ENCODE results near the gene MRPL27.

Gene MRPL27

GRCh38 chr17:50394711-50395110 is 21.7 kb upstream of the MRPL27 start:
- DNase-seq (ENCODE audit: insufficient read length, low spot score) (no peak), FAIRE-seq (no peak)
- TF ChIP-seq, protein P1, sequence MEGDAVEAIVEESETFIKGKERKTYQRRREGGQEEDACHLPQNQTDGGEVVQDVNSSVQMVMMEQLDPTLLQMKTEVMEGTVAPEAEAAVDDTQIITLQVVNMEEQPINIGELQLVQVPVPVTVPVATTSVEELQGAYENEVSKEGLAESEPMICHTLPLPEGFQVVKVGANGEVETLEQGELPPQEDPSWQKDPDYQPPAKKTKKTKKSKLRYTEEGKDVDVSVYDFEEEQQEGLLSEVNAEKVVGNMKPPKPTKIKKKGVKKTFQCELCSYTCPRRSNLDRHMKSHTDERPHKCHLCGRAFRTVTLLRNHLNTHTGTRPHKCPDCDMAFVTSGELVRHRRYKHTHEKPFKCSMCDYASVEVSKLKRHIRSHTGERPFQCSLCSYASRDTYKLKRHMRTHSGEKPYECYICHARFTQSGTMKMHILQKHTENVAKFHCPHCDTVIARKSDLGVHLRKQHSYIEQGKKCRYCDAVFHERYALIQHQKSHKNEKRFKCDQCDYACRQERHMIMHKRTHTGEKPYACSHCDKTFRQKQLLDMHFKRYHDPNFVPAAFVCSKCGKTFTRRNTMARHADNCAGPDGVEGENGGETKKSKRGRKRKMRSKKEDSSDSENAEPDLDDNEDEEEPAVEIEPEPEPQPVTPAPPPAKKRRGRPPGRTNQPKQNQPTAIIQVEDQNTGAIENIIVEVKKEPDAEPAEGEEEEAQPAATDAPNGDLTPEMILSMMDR (IDR thresholded peaks at IDR 0.05; ENCODE audit: insufficient read depth, missing control alignments) = no peak

GRCh38 chr17:50393700-50394099 is 20.7 kb upstream of the MRPL27 start:
- no peak for FAIRE-seq
- TF ChIP-seq, protein P1 (IDR thresholded peaks at IDR 0.05; ENCODE audit: insufficient read depth, missing control alignments) = no peak
- DNase-seq (ENCODE audit: insufficient read length, low spot score) = no peak

GRCh38 chr17:50392621-50393020 is 19.6 kb upstream of the MRPL27 start:
- DNase-seq (ENCODE audit: insufficient read length, low spot score) (no peak), FAIRE-seq (no peak)
- TF ChIP-seq, protein P1 (IDR thresholded peaks at IDR 0.05; ENCODE audit: insufficient read depth, missing control alignments) = no peak

DNA sequence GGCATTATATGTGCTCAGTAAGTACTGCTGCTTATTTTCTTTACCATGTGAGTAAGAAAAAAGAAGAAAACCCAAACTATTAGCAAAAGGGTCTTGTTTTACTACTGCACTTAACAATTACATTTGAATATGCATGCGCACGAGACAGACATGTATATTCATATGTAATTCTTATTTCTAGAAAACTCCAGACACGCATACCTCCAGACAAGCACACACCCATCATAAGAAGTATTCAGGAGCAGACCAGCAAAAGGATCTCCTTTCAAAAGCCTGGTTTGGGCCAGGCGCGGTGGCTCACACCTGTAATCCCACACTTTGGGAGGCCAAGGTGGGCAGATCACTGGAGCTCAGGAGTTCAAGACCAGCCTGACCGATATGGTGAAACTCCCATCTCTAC is 16.6 kb upstream of the MRPL27 start:
- DNase-seq (ENCODE audit: insufficient read length, low spot score) (no peak), FAIRE-seq (no peak)
- TF ChIP-seq, protein P1 (IDR thresholded peaks at IDR 0.05; ENCODE audit: insufficient read depth, missing control alignments) = no peak

DNA sequence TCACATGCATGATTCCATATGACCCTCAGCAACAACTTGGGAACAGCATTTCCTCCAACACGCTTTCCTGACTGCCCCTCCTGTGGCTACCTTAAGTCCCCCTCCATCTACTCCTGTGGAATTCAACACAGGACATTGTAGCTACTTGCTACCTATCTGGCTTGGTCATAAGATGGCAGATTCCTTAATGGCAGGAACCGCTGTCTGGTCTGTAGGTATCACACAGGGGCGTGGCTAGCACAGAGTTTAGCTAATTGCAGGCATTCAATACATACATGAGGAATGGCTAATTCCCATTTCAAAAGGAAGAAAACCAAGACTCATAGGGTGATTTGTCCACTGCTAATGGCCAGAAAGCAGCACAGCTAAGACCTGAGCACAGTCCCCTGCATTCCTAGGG is 15.7 kb upstream of the MRPL27 start:
- TF ChIP-seq, protein P1 (IDR thresholded peaks at IDR 0.05; ENCODE audit: insufficient read depth, missing control alignments) = no peak
- FAIRE-seq = no peak
- no peak for DNase-seq (ENCODE audit: insufficient read length, low spot score)

DNA sequence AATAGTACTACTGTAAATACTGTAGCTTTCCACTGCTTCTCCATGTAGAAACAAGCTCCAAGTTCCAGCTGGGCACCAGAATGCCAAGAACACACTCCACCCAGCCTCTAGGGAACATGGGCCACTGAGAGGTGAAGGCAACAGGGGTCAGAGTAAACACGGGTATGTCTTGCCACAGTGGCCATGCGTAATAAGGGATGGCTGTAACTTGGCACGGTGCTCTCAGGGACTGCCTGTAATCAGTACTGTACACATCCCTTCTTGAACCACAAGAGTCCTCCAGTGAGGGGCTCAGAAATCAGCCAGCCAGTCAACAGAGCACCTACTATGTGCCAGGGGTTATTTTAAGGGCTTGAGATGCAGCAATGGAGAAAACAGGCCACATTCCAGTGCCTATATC is 13.5 kb upstream of the MRPL27 start:
- FAIRE-seq = no peak
- TF ChIP-seq, protein P1 (IDR thresholded peaks at IDR 0.05; ENCODE audit: insufficient read depth, missing control alignments) = no peak
- no peak for DNase-seq (ENCODE audit: insufficient read length, low spot score)

GRCh38 chr17:50382931-50383330 is 9.9 kb upstream of the MRPL27 start:
- FAIRE-seq (no peak), DNase-seq (ENCODE audit: insufficient read length, low spot score) (no peak)
- TF ChIP-seq, protein P1 (IDR thresholded peaks at IDR 0.05; ENCODE audit: insufficient read depth, missing control alignments) = no peak
